ENCODE measurements around the gene HOXC4.

HOXC4 gene

GRCh38 chr12:54055552-54055951 lies 1.9 kb downstream of the HOXC4 start:
- Histone ChIP-seq H3K36me3 (ENCODE audit: control insufficient read depth, insufficient read depth, low read length) (no peaks in the 10 kb centered on the region), H3K9me3 (ENCODE audit: control insufficient read depth, insufficient read depth, low read length) (no peaks in the 10 kb centered on the region), H3K27me3 (ENCODE audit: control insufficient read depth, insufficient read depth, low read length) (peaks cover 100% of the 10 kb centered on the region), H3K4me1 (ENCODE audit: control insufficient read depth, insufficient read depth, low read length) (peaks cover 47% of the 10 kb centered on the region), H3K4me3 (ENCODE audit: low read depth, low read length) (no peak overlapping the region), H3K27ac (ENCODE audit: low read depth, low read length) (no peak overlapping the region), H3K9ac (ENCODE audit: low read depth, low read length) (no peak overlapping the region)

- no peak overlapping the region for H3K4me3 ChIP-seq (ENCODE audit: low read depth, low read length)
- no peak overlapping the region for H3K27ac ChIP-seq (ENCODE audit: low read depth, low read length)
- peaks cover 100% of the 10 kb centered on the region for H3K27me3 ChIP-seq (ENCODE audit: control insufficient read depth, insufficient read depth, low read length)
- H3K9ac ChIP-seq (ENCODE audit: low read depth, low read length), result no peak overlapping the region
- peaks cover 51% of the 10 kb centered on the region for H3K4me1 ChIP-seq (ENCODE audit: control insufficient read depth, insufficient read depth, low read length)
- H3K9me3 ChIP-seq (ENCODE audit: control insufficient read depth, insufficient read depth, low read length), result no peaks in the 10 kb centered on the region
- no peaks in the 10 kb centered on the region for H3K36me3 ChIP-seq (ENCODE audit: control insufficient read depth, insufficient read depth, low read length)
These were observed 2.5 kb downstream of the HOXC4 start for GRCh38 chr12:54056110-54056509.

GRCh38 chr12:54058128-54058768 lies 4.6 kb downstream of the HOXC4 start:
- H3K4me1 ChIP-seq (ENCODE audit: control insufficient read depth, insufficient read depth, low read length), result peaks cover 48% of the 10 kb centered on the region
- H3K4me3 ChIP-seq (ENCODE audit: low read depth, low read length), result no peak overlapping the region
- peaks cover 100% of the 10 kb centered on the region for H3K27me3 ChIP-seq (ENCODE audit: control insufficient read depth, insufficient read depth, low read length)
- H3K36me3 ChIP-seq (ENCODE audit: control insufficient read depth, insufficient read depth, low read length), result no peaks in the 10 kb centered on the region
- H3K9me3 ChIP-seq (ENCODE audit: control insufficient read depth, insufficient read depth, low read length), result no peaks in the 10 kb centered on the region
- H3K27ac ChIP-seq (ENCODE audit: low read depth, low read length), result no peak overlapping the region
- no peak overlapping the region for H3K9ac ChIP-seq (ENCODE audit: low read depth, low read length)

GRCh38 chr12:54059668-54060067 lies 6.0 kb downstream of the HOXC4 start:
- Histone ChIP-seq H3K27ac (ENCODE audit: low read depth, low read length) (no peak overlapping the region), H3K4me3 (ENCODE audit: low read depth, low read length) (no peak overlapping the region), H3K9ac (ENCODE audit: low read depth, low read length) (no peak overlapping the region), H3K9me3 (ENCODE audit: control insufficient read depth, insufficient read depth, low read length) (no peaks in the 10 kb centered on the region), H3K36me3 (ENCODE audit: control insufficient read depth, insufficient read depth, low read length) (no peaks in the 10 kb centered on the region), H3K27me3 (ENCODE audit: control insufficient read depth, insufficient read depth, low read length) (peaks cover 100% of the 10 kb centered on the region), H3K4me1 (ENCODE audit: control insufficient read depth, insufficient read depth, low read length) (peaks cover 40% of the 10 kb centered on the region)

GRCh38 chr12:54060174-54060974 lies 6.7 kb downstream of the HOXC4 start:
- H3K27me3 ChIP-seq (ENCODE audit: control insufficient read depth, insufficient read depth, low read length), result peaks cover 100% of the 10 kb centered on the region
- H3K9ac ChIP-seq (ENCODE audit: low read depth, low read length), result no peak overlapping the region
- no peaks in the 10 kb centered on the region for H3K9me3 ChIP-seq (ENCODE audit: control insufficient read depth, insufficient read depth, low read length)
- H3K4me1 ChIP-seq (ENCODE audit: control insufficient read depth, insufficient read depth, low read length), result peaks cover 36% of the 10 kb centered on the region
- H3K4me3 ChIP-seq (ENCODE audit: low read depth, low read length), result no peak overlapping the region
- no peaks in the 10 kb centered on the region for H3K36me3 ChIP-seq (ENCODE audit: control insufficient read depth, insufficient read depth, low read length)
- no peak overlapping the region for H3K27ac ChIP-seq (ENCODE audit: low read depth, low read length)

GRCh38 chr12:54060975-54061778 lies 7.5 kb downstream of the HOXC4 start:
- Histone ChIP-seq H3K27me3 (ENCODE audit: control insufficient read depth, insufficient read depth, low read length) (peaks cover 100% of the 10 kb centered on the region), H3K36me3 (ENCODE audit: control insufficient read depth, insufficient read depth, low read length) (no peaks in the 10 kb centered on the region), H3K9ac (ENCODE audit: low read depth, low read length) (no peak overlapping the region), H3K9me3 (ENCODE audit: control insufficient read depth, insufficient read depth, low read length) (no peaks in the 10 kb centered on the region), H3K4me3 (ENCODE audit: low read depth, low read length) (no peak overlapping the region), H3K4me1 (ENCODE audit: control insufficient read depth, insufficient read depth, low read length) (peaks cover 28% of the 10 kb centered on the region), H3K27ac (ENCODE audit: low read depth, low read length) (no peak overlapping the region)

- peaks cover 87% of the 10 kb centered on the region for H3K27me3 ChIP-seq (ENCODE audit: control insufficient read depth, insufficient read depth, low read length)
- H3K4me1 ChIP-seq (ENCODE audit: control insufficient read depth, insufficient read depth, low read length), result peaks cover 9% of the 10 kb centered on the region; the same call in 1 of the 2 replicates
- H3K9ac ChIP-seq (ENCODE audit: low read depth, low read length), result no peak overlapping the region
- H3K4me3 ChIP-seq (ENCODE audit: low read depth, low read length), result no peak overlapping the region
- H3K27ac ChIP-seq (ENCODE audit: low read depth, low read length), result no peak overlapping the region
- H3K36me3 ChIP-seq (ENCODE audit: control insufficient read depth, insufficient read depth, low read length), result no peaks in the 10 kb centered on the region
- H3K9me3 ChIP-seq (ENCODE audit: control insufficient read depth, insufficient read depth, low read length), result no peaks in the 10 kb centered on the region
These were observed 12.0 kb downstream of the HOXC4 start for GRCh38 chr12:54065677-54066076.

- H3K27ac ChIP-seq (ENCODE audit: low read depth, low read length), result no peak overlapping the region
- H3K27me3 ChIP-seq (ENCODE audit: control insufficient read depth, insufficient read depth, low read length), result peaks cover 87% of the 10 kb centered on the region
These were observed 12.8 kb downstream of the HOXC4 start for GRCh38 chr12:54066408-54066807.

GRCh38 chr12:54068418-54069070 lies 14.9 kb downstream of the HOXC4 start:
- Histone ChIP-seq H3K9ac (ENCODE audit: low read depth, low read length) (no peak overlapping the region), H3K27ac (ENCODE audit: low read depth, low read length) (no peak overlapping the region), H3K4me3 (ENCODE audit: low read depth, low read length) (no peak overlapping the region), H3K9me3 (ENCODE audit: control insufficient read depth, insufficient read depth, low read length) (no peaks in the 10 kb centered on the region), H3K36me3 (ENCODE audit: control insufficient read depth, insufficient read depth, low read length) (no peaks in the 10 kb centered on the region), H3K27me3 (ENCODE audit: control insufficient read depth, insufficient read depth, low read length) (peaks cover 86% of the 10 kb centered on the region), H3K4me1 (ENCODE audit: control insufficient read depth, insufficient read depth, low read length) (no peaks in the 10 kb centered on the region)

More at GRCh38 chr12:54066408-54066807, 12.8 kb downstream of the HOXC4 start:
- H3K4me1 ChIP-seq (ENCODE audit: control insufficient read depth, insufficient read depth, low read length), result 0 out of 2 replicates have a peak, but pooled peaks cover 2% of the 10 kb centered on the region
- no peak overlapping the region for H3K9ac ChIP-seq (ENCODE audit: low read depth, low read length)
- no peaks in the 10 kb centered on the region for H3K9me3 ChIP-seq (ENCODE audit: control insufficient read depth, insufficient read depth, low read length)
- H3K4me3 ChIP-seq (ENCODE audit: low read depth, low read length), result no peak overlapping the region
- H3K36me3 ChIP-seq (ENCODE audit: control insufficient read depth, insufficient read depth, low read length), result no peaks in the 10 kb centered on the region

GRCh38 chr12:54071942-54072341 lies 18.3 kb downstream of the HOXC4 start:
- H3K36me3 ChIP-seq (ENCODE audit: control insufficient read depth, insufficient read depth, low read length), result no peaks in the 10 kb centered on the region
- H3K9me3 ChIP-seq (ENCODE audit: control insufficient read depth, insufficient read depth, low read length), result no peaks in the 10 kb centered on the region
- H3K27me3 ChIP-seq (ENCODE audit: control insufficient read depth, insufficient read depth, low read length), result peaks cover 77% of the 10 kb centered on the region
- H3K4me3 ChIP-seq (ENCODE audit: low read depth, low read length), result no peak overlapping the region
- no peak overlapping the region for H3K9ac ChIP-seq (ENCODE audit: low read depth, low read length)
- H3K27ac ChIP-seq (ENCODE audit: low read depth, low read length), result no peak overlapping the region
- H3K4me1 ChIP-seq (ENCODE audit: control insufficient read depth, insufficient read depth, low read length), result peaks cover 18% of the 10 kb centered on the region
